GM23248 (cell line): ENCODE measurements around the gene CERT1. TPM values are rescaled to one million over a fixed set of nuclear protein-coding genes. Genes with fewer than 3 reads are reported as not detected.

Experiments
- DNase-seq: peaks from one replicate; pipeline ENCODE4 v3.0.0-alpha.2; 2015
- H2AFZ ChIP-seq: fragments of 200-600 bp; sonication (generic); 2 replicates; pipeline ENCODE4 v1.6.1; 2016; ENCODE audit warnings: antibody characterized with exemption
- H3F3A ChIP-seq: fragments of 200-600 bp; sonication (generic); 2 replicates; pipeline ENCODE4 v1.6.1; 2016; ENCODE audit warnings: mild to moderate bottlenecking, antibody characterized with exemption, mixed run types; ENCODE audit not compliant: insufficient read depth
- H3K27ac ChIP-seq: fragments of 200-600 bp; sonication (generic); 2 replicates; pipeline ENCODE4 v1.5.1; 2016; ENCODE audit warnings: mild to moderate bottlenecking
- H3K27me3 ChIP-seq: fragments of 200-600 bp; sonication (generic); replicated peaks from 2 replicates; pipeline ENCODE4 v1.6.1; 2016; ENCODE audit warnings: mild to moderate bottlenecking; ENCODE audit not compliant: insufficient read depth
- H3K36me3 ChIP-seq: fragments of 200-600 bp; sonication (generic); 2 replicates; pipeline ENCODE4 v1.6.1; 2016; ENCODE audit warnings: low read depth, mild to moderate bottlenecking
- H3K4me1 ChIP-seq: fragments of 200-600 bp; sonication (generic); 2 replicates; pipeline ENCODE4 v1.6.1; 2016; ENCODE audit warnings: mild to moderate bottlenecking; ENCODE audit not compliant: insufficient read depth
- H3K4me2 ChIP-seq: fragments of 200-600 bp; sonication (generic); one replicate; pipeline ENCODE4 v1.6.1; 2016; ENCODE audit warnings: mild to moderate bottlenecking; ENCODE audit not compliant: unreplicated experiment
- H3K4me3 ChIP-seq: fragments of 200-600 bp; sonication (generic); 2 replicates; pipeline ENCODE4 v1.5.1; 2016; ENCODE audit warnings: mild to moderate bottlenecking
- H3K79me2 ChIP-seq: fragments of 200-600 bp; sonication (generic); 2 replicates; pipeline ENCODE4 v1.6.1; 2016; ENCODE audit warnings: mild to moderate bottlenecking; ENCODE audit not compliant: insufficient read depth
- H3K9ac ChIP-seq: fragments of 200-600 bp; sonication (generic); 2 replicates; pipeline ENCODE4 v1.6.1; 2016; ENCODE audit warnings: mild to moderate bottlenecking
- H3K9me2 ChIP-seq: fragments of 200-600 bp; sonication (generic); 2 replicates; pipeline ENCODE4 v1.6.1; 2016; ENCODE audit warnings: mixed run types, mild to moderate bottlenecking, moderate library complexity; ENCODE audit not compliant: insufficient read depth
- H3K9me3 ChIP-seq: fragments of 200-600 bp; sonication (generic); one replicate; pipeline ENCODE4 v1.6.1; 2017; ENCODE audit warnings: low read depth
- H4K20me1 ChIP-seq: fragments of 200-600 bp; sonication (generic); 2 replicates; pipeline ENCODE4 v1.6.0; 2016; ENCODE audit not compliant: insufficient read depth
- EZH2 ChIP-seq: fragments of 200-600 bp; sonication (generic); IDR thresholded peaks from 2 replicates; pipeline ENCODE4 v1.6.1; 2018; ENCODE audit warnings: antibody characterized with exemption, mild to moderate bottlenecking; ENCODE audit not compliant: insufficient read depth, poor library complexity, severe bottlenecking
- EZH2phosphoT487 ChIP-seq: fragments of 200-600 bp; sonication (generic); IDR thresholded peaks from 2 replicates; pipeline ENCODE4 v1.6.1; 2018; ENCODE audit warnings: antibody characterized with exemption, moderate library complexity, mild to moderate bottlenecking, low read depth; ENCODE audit not compliant: insufficient read depth
- WGBS, 2 experiments: methylation state at CpG; one replicate each; pipeline ENCODE4 v1.1.6; 2015 to 2017; ENCODE audit warnings: low lambda C conversion rate in 2 of 2, low coverage in 1 of 2; ENCODE audit errors: missing lambda C conversion rate in 2 of 2; 5-methylcytosine and 5-hydroxymethylcytosine counted together
- in situ Hi-C: fragments of 300-500 bp; cut with MboI; formaldehyde crosslinking; loops from 2 replicates; pipeline ENCODE4 v1.15.0; 2020
- polyA plus RNA-seq: library from polyadenylated mRNA; unstranded; fragments of >200 nt; fragmentation: Nextera tagmentation; extraction: Ambion mirVana; gene quantifications from 2 replicates; pipeline ENCODE4 v1.2.1, GENCODE V29; 2016
- total RNA-seq: library from RNA; depleted of rRNA; stranded (reverse); fragments of >200 nt; shearing (Covaris generic); gene quantifications from 2 replicates; pipeline ENCODE4 v1.2.3, GENCODE V29; 2014

CERT1 gene
- total and polyA plus RNA-seq, 2 experiments from 2014 or later = 15.2 to 17.3 TPM

- Histone ChIP-seq H3K4me2 (no peak overlapping the region), H3K4me3 (no peak overlapping the region), H3K9ac (no peak overlapping the region), H3K9me3 (no peaks in the 10 kb centered on the region), H3K36me3 (no peaks in the 10 kb centered on the region; the same call in 1 of the 2 replicates), H3F3A (0 out of 2 replicates have a peak, but pooled peaks cover 5% of the 10 kb centered on the region), H3K79me2 (peaks cover 98% of the 10 kb centered on the region), H4K20me1 (peaks cover 6% of the 10 kb centered on the region; the same call in 1 of the 2 replicates), H2AFZ (no peak overlapping the region), H3K4me1 (no peaks in the 10 kb centered on the region), H3K27ac (no peak overlapping the region), H3K9me2 (no peaks in the 10 kb centered on the region), H3K27me3 (no peaks in the 10 kb centered on the region)
- DNase-seq = no peak
- whole genome bisulfite sequencing, 2 experiments = 94 to 97% methylated on average over 2 of the region's 2 CpGs
- in situ Hi-C loops = no loop called here
- TF ChIP-seq EZH2 (no peak), EZH2phosphoT487 (no peak)
Observed at GRCh38 chr5:75468593-75468992, 42.8 kb downstream of the CERT1 start.

DNA sequence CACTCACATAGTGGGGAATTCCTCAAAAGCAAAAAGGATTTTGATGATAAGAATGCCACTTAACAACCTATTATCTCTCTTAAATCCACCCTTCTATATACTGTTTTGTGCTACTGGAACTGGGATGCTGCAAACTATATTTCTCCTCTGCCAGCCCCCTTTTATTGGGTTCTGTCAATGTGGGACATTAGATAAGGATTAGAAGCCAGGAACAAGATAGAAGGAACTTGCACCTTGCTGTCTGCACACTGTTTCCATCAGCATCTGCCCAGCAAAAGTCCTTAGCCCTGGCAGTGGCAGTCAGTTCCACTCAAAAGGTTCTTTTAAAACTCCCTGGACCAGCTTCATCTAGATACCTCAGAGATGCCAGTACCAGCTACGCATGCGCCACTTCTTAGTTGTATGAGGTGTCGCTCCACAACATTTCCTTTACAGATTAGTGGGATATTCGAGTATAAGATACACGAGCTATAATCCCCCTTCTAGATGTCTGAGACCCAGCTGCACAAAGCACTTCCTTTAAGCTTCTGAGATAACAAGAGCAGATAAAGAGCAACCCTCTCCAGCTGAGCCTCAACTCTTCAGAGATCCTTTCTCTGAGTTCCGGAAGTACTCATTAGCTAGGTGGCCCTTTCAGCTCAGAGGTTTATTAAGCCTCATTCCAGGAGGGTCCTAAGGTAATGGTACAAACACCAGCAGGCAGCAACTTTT is 45.3 kb downstream of the CERT1 start:
- Histone ChIP-seq H3K79me2 (peaks cover 93% of the 10 kb centered on the region), H3K4me3 (no peak overlapping the region), H3K27ac (no peak overlapping the region), H3K4me2 (no peak overlapping the region), H3K36me3 (no peaks in the 10 kb centered on the region), H3K9me3 (no peaks in the 10 kb centered on the region), H4K20me1 (no peaks in the 10 kb centered on the region; the same call in 1 of the 2 replicates), H3K9ac (no peak overlapping the region), H3K27me3 (no peaks in the 10 kb centered on the region), H2AFZ (no peak overlapping the region), H3K4me1 (peaks cover 9% of the 10 kb centered on the region), H3F3A (0 out of 2 replicates have a peak, but pooled peaks cover 5% of the 10 kb centered on the region), H3K9me2 (no peaks in the 10 kb centered on the region)
- no peak for DNase-seq
- TF ChIP-seq EZH2phosphoT487 = no peak
- TF ChIP-seq EZH2 = no peak
- 97 to 98% methylated on average over 6 of the region's 6 CpGs for WGBS, 2 experiments
- in situ Hi-C loops = no loop called here

- WGBS, 2 experiments = 100% methylated on average over 1 of the region's 1 CpG
- H3F3A ChIP-seq = 0 out of 2 replicates have a peak, but pooled peaks cover 5% of the 10 kb centered on the region
- H3K79me2 ChIP-seq = peaks cover 93% of the 10 kb centered on the region
- H3K4me2 ChIP-seq = no peak overlapping the region
- H3K27me3 ChIP-seq = no peaks in the 10 kb centered on the region
- no peaks in the 10 kb centered on the region for H3K9me3 ChIP-seq
- H3K9me2 ChIP-seq = no peaks in the 10 kb centered on the region
- H4K20me1 ChIP-seq = no peaks in the 10 kb centered on the region; the same call in 1 of the 2 replicates
- no peak overlapping the region for H3K27ac ChIP-seq
- H3K9ac ChIP-seq = no peak overlapping the region
- peak; percentile 9 for DNase-seq
- in situ Hi-C loops = no loop called here
- no peak overlapping the region for H2AFZ ChIP-seq
- H3K4me1 ChIP-seq = peaks cover 15% of the 10 kb centered on the region
- H3K4me3 ChIP-seq = no peak overlapping the region
- TF ChIP-seq EZH2phosphoT487 (no peak), EZH2 (no peak)
- H3K36me3 ChIP-seq = no peaks in the 10 kb centered on the region
Observed at GRCh38 chr5:75465480-75465879, 45.9 kb downstream of the CERT1 start.

DNA sequence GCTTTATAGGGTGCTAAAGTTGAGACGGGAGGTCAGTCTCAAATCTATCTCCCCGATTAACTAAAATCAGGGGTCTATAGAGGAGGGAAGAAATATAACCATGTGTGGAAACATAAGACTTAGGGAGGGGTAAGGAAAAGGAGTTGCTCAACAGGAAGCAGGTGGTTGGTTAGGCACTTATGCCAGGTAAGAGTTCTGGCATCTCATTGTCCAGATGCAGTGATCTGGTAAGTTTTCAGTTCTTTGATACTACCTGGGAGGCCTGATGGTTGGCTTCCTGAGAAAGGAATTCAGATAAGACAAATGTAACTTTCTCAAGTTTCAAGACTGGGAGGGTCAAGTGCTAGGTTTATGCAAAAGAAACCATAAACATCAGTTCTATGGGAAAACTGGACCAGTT is 47.7 kb downstream of the CERT1 start:
- 91 to 97% methylated on average over 2 of the region's 2 CpGs for WGBS, 2 experiments
- in situ Hi-C loops = no loop called here

More for the DNA sequence above, 47.7 kb downstream of the CERT1 start:
- no peak overlapping the region for H3K4me2 ChIP-seq
- no peaks in the 10 kb centered on the region; the same call in 1 of the 2 replicates for H4K20me1 ChIP-seq
- peaks cover 15% of the 10 kb centered on the region for H3K4me1 ChIP-seq
- H3K4me3 ChIP-seq = no peak overlapping the region
- H3K9ac ChIP-seq = no peak overlapping the region
- H3K9me2 ChIP-seq = no peaks in the 10 kb centered on the region
- TF ChIP-seq EZH2 (no peak), EZH2phosphoT487 (no peak)
- no peak overlapping the region for H2AFZ ChIP-seq
- H3F3A ChIP-seq = 0 out of 2 replicates have a peak, but pooled peaks cover 5% of the 10 kb centered on the region
- H3K79me2 ChIP-seq = peaks cover 92% of the 10 kb centered on the region
- no peak overlapping the region for H3K27ac ChIP-seq
- no peaks in the 10 kb centered on the region for H3K36me3 ChIP-seq
- no peaks in the 10 kb centered on the region for H3K9me3 ChIP-seq
- DNase-seq = no peak
- no peaks in the 10 kb centered on the region for H3K27me3 ChIP-seq
